ENCODE data around the gene SKI.
"Not testable (repeated sequence)": the region's sequence is repeated elsewhere in the genome, so short reads cannot be mapped to it uniquely, and the experiment has no call there.

The SKI gene

GRCh38 chr1:2330519-2331199 lies 102.5 kb downstream of the SKI start:
- no peak for FAIRE-seq
- DNase-seq (ENCODE audit: insufficient read length, low spot score) = no peak

GRCh38 chr1:2331200-2331544 lies 103.1 kb downstream of the SKI start:
- no peak for FAIRE-seq
- DNase-seq (ENCODE audit: insufficient read length, low spot score) = no peak

- FAIRE-seq = not testable (repeated sequence)
These were observed 103.5 kb downstream of the SKI start for GRCh38 chr1:2331580-2331979.

GRCh38 chr1:2334366-2334765 lies 106.2 kb downstream of the SKI start:
- FAIRE-seq (no peak), DNase-seq (ENCODE audit: insufficient read length, low spot score) (no peak)

More at GRCh38 chr1:2331580-2331979, 103.5 kb downstream of the SKI start:
- not testable (repeated sequence) for DNase-seq (ENCODE audit: insufficient read length, low spot score)

- no peak for DNase-seq (ENCODE audit: insufficient read length, low spot score)
- no peak for FAIRE-seq
These were observed 106.9 kb downstream of the SKI start for GRCh38 chr1:2334883-2335534.

- FAIRE-seq (no peak), DNase-seq (ENCODE audit: insufficient read length, low spot score) (no peak)
These were observed 107.8 kb downstream of the SKI start for GRCh38 chr1:2335721-2336455.

GRCh38 chr1:2336499-2336898 lies 108.4 kb downstream of the SKI start:
- DNase-seq (ENCODE audit: insufficient read length, low spot score) (no peak), FAIRE-seq (no peak)

GRCh38 chr1:2337081-2337480 lies 109.0 kb downstream of the SKI start:
- DNase-seq (ENCODE audit: insufficient read length, low spot score) = no peak

GRCh38 chr1:2337501-2337900 lies 109.4 kb downstream of the SKI start:
- no peak for DNase-seq (ENCODE audit: insufficient read length, low spot score)
- no peak for FAIRE-seq

More at GRCh38 chr1:2337081-2337480, 109.0 kb downstream of the SKI start:
- FAIRE-seq = no peak

- no peak for FAIRE-seq
- DNase-seq (ENCODE audit: insufficient read length, low spot score) = no peak
These were observed 111.3 kb downstream of the SKI start for GRCh38 chr1:2339206-2340085.

- DNase-seq (ENCODE audit: insufficient read length, low spot score) (no peak), FAIRE-seq (no peak)
These were observed 112.2 kb downstream of the SKI start for GRCh38 chr1:2340086-2340917.

- FAIRE-seq = no peak
- DNase-seq (ENCODE audit: insufficient read length, low spot score) = no peak
These were observed 112.8 kb downstream of the SKI start for GRCh38 chr1:2340918-2341254.

GRCh38 chr1:2341706-2342383 lies 113.7 kb downstream of the SKI start:
- FAIRE-seq (no peak), DNase-seq (ENCODE audit: insufficient read length, low spot score) (no peak)

- no peak for FAIRE-seq
These were observed 114.4 kb downstream of the SKI start for GRCh38 chr1:2342384-2343022.

GRCh38 chr1:2343023-2343935 lies 115.2 kb downstream of the SKI start:
- FAIRE-seq (no peak), DNase-seq (ENCODE audit: insufficient read length, low spot score) (no peak)

More at GRCh38 chr1:2342384-2343022, 114.4 kb downstream of the SKI start:
- DNase-seq (ENCODE audit: insufficient read length, low spot score) = no peak

GRCh38 chr1:2344121-2344681 lies 116.1 kb downstream of the SKI start:
- no peak for FAIRE-seq
- no peak for DNase-seq (ENCODE audit: insufficient read length, low spot score)

- DNase-seq (ENCODE audit: insufficient read length, low spot score) (no peak), FAIRE-seq (no peak)
These were observed 116.7 kb downstream of the SKI start for GRCh38 chr1:2344744-2345296.
